Inflammatory macrophage (primary cell): Measurements from ENCODE around the gene HIKESHI.

Experiments used
- DNase-seq, 2 donors: peaks; one replicate each; pipeline ENCODE4 v3.0.0-alpha.2; 2020 to 2022

Gene HIKESHI

GRCh38 chr11:86380295-86381059 lies 78.4 kb downstream of the HIKESHI start:
- no peak for DNase-seq

DNA sequence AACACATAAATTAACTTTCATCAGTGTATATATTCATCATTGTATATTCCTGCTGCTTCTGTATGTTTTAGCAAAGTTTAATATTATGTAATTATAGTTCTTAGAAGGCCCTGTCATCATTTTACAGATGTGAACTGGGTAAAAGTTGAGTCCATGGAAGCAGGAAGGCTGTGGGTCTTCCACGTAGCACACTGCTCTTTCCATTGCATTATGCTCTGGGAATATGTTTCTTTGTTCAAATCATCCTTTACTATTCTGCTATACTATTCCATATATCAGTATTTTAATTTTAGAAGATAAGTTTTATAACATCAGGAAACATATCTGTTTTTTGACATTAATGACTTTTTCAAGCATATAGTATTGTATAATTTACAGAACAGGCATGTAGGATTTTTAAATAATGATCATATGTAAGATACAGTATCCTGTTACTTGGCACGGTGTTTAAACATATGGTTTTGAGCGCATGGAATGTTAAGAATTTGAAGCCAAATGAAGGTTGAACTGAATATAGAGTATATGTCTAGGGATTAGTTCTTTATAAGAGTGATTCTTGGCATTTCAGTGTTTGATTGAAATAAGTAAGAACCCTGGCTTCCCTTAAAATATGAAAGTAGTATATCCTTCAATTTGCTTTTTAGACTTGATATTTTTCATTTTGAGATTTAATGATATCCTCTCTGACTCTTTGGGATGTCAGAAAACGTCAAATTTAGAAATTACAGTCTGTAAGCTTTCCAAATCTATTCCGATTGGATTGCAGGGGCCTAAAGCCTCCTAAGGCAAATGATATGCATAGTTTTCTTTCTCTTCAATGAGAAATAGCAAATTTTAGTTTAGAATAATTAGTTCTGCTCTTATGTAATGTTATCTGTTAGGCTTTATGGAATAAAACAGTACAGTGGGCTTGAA lies 81.3 kb downstream of the HIKESHI start:
- DNase-seq = no peak

- no peak for DNase-seq
Measured at GRCh38 chr11:86386283-86386682, 84.2 kb downstream of the HIKESHI start.

DNA sequence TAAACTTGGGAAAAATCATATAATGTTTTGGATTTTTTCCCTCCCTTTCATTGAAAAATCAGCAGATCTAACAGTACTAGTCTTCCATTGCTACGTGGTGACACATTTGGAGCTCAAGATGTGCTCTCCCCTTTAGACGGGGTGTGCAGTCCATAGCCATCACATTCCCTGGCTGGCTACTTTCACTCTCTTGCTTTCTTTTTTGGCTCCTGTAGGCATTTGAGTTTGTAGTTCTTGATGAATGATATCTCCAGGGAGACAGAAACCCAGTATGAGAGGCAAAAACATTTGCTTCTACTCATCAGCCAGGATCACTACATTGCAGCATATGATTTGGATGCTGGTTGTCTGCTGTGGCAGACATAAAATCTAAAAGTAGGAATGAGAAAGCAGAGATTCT lies 84.7 kb downstream of the HIKESHI start:
- DNase-seq = no peak

GRCh38 chr11:86388198-86388597 lies 86.2 kb downstream of the HIKESHI start:
- DNase-seq = no peak

DNA sequence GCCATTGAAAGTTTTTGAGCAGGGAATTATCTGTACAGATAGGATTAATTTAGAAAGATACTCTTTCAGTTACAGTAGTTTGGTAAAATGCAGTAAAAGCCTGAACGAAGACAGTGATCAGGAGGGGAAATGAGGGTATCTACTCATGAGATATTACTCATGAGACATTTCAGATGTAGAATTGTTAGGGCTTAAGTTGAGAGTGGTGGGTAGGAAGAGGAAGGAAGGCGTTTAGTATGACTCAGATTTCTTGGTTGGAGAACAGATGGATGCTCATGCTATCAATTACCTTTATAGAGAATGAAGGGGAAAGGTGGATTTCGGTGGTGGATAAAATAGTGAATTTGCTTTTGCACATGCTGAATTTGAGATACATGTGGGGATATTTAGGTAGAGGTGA lies 88.4 kb downstream of the HIKESHI start:
- no peak for DNase-seq

DNA sequence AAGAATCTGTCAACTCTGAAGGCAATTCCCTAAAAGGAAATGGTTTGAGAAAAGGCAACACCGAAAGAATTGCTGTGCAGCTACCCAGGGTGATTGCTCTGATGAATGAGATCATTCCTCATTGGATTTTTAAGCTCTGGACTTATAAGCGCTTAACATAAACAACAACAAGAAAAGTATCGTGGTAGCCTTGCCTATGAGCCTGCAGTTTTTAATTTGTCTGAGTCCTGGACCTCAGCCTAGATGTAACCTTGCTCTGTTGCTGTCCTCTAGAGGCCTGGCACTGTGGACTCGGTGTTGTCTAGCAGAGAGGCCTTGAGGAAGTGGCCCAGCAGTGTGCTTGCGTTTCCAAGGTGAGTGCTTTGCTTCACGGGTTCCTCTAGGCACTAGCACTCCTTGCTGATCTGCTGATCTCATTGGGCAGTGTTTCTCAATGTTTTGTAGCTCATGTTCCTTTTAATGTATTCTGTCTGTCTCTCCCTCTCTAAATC lies 93.1 kb downstream of the HIKESHI start:
- no peak for DNase-seq
